HUDEP-2 (cell line): ENCODE data around the gene FICD.

Source experiments
- DNase-seq, 76 experiments: peaks; one replicate each; lab custom pipeline; 2025; ENCODE audit not compliant: unreplicated experiment in 76 of 76; lab: John Stamatoyannopoulos, UW

Gene FICD

GRCh38 chr12:108564724-108565123, 49.6 kb downstream of the FICD start:
- peak in 71 of 76 experiments; percentile 9 to 76 (median 52) for DNase-seq

DNA sequence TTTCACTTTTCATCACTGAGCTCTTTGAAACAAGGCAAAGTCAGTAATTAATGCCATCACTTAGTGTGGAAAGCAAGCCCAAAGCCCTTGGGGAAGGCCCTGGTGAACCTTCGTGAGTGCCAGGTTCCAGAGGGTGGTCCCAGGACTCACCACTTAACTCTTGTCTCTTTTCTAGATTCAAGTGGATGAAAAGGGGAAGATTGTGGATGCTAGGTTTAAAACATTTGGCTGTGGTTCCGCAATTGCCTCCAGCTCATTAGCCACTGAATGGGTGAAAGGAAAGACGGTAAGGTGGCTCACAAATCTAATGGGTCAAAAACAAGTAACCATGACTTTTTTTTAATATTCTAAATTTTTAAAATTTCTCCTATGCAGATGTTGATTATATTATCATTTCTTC, 50.1 kb downstream of the FICD start:
- DNase-seq = no peak

- peak in 74 of 76 experiments; percentile 8 to 86 (median 72) for DNase-seq
Measured at GRCh38 chr12:108565976-108566375, 50.9 kb downstream of the FICD start.

GRCh38 chr12:108566452-108566851, 51.4 kb downstream of the FICD start:
- DNase-seq = no peak

- DNase-seq = no peak
Measured at GRCh38 chr12:108567406-108568337, 52.6 kb downstream of the FICD start.

GRCh38 chr12:108568338-108569154, 53.5 kb downstream of the FICD start:
- DNase-seq = no peak
